IMR-90 (cell line): ENCODE data around the gene GNRH2. TPM values are rescaled to one million over a fixed set of nuclear protein-coding genes. Genes with fewer than 3 reads are reported as not detected.
A peak's percentile ranks its signal among the peaks of the same experiment; 100 is the strongest.

Experiments used
- ATAC-seq: fragments of 200-7000 bp; cut with Tn5 transposase; 2 replicates; pipeline ENCODE4 v1.9.1; 2020; ENCODE audit warnings: low read depth, mild to moderate bottlenecking, moderate library complexity
- Bru-seq: library from RNA; stranded (reverse); fragments of 400-500 nt; gene quantifications from one replicate; lab custom pipeline; 2021; lab: Mats Ljungman, UMichigan
- BruChase-seq, 2 experiments: library from RNA; stranded (reverse); fragments of 400-500 nt; gene quantifications; one replicate each; lab custom pipeline; 2021; lab: Mats Ljungman, UMichigan
- BruUV-seq: library from RNA; stranded (reverse); fragments of 400-500 nt; replicated peaks from 2 replicates; lab custom pipeline; 2021; lab: Mats Ljungman, UMichigan
- CTCF ChIA-PET: fragments of 300-600 bp; formaldehyde crosslinking; extraction: SDS; loops from one replicate; lab custom pipeline; 2021; ENCODE audit warnings: antibody characterized with exemption; lab: Yijun Ruan, JAX
- POLR2A ChIA-PET: fragments of 300-600 bp; sonication (Branson Sonifier 250); formaldehyde crosslinking; loops from one replicate; lab custom pipeline; 2022; ENCODE audit warnings: antibody characterized with exemption; ENCODE audit not compliant: unreplicated experiment; lab: Charles Lee
- DNase-seq: peaks from one replicate; pipeline ENCODE4 v3.0.0; 2013
- H2AFZ ChIP-seq: replicated peaks from 2 replicates; pipeline ENCODE3; 2013; ENCODE audit warnings: low read length, mild to moderate bottlenecking; ENCODE audit not compliant: poor library complexity
- H2AK5ac ChIP-seq: 2 replicates; pipeline ENCODE4 v1.6.1; 2013; ENCODE audit warnings: low read depth, low read length, inconsistent platforms
- H2AK9ac ChIP-seq: replicated peaks from 2 replicates; pipeline ENCODE3; 2013; ENCODE audit warnings: mild to moderate bottlenecking, low read depth, low read length, moderate library complexity; ENCODE audit not compliant: poor library complexity
- H2BK120ac ChIP-seq: 2 replicates; pipeline ENCODE4 v1.6.1; 2013; ENCODE audit warnings: low read depth, low read length, inconsistent platforms
- H2BK15ac ChIP-seq: 3 replicates; pipeline ENCODE4 v1.6.1; 2013; ENCODE audit warnings: low read depth, low read length, inconsistent platforms
- H2BK20ac ChIP-seq: 2 replicates; pipeline ENCODE4 v1.6.1; 2013; ENCODE audit warnings: low read depth, mild to moderate bottlenecking, inconsistent platforms, low read length, moderate library complexity
- H2BK5ac ChIP-seq: 2 replicates; pipeline ENCODE4 v1.6.1; 2013; ENCODE audit warnings: mild to moderate bottlenecking, low read depth, low read length, inconsistent platforms; ENCODE audit not compliant: poor library complexity, severe bottlenecking
- H3K14ac ChIP-seq: replicated peaks from 2 replicates; pipeline ENCODE4 v1.6.1; 2013; ENCODE audit warnings: low read depth, low read length, inconsistent platforms
- H3K18ac ChIP-seq: 2 replicates; pipeline ENCODE4 v1.6.1; 2013; ENCODE audit warnings: low read depth, low read length, control low read depth
- H3K23ac ChIP-seq: 2 replicates; pipeline ENCODE4 v1.6.1; 2013; ENCODE audit warnings: low read depth, low read length, inconsistent platforms
- H3K27ac ChIP-seq: 2 replicates; pipeline ENCODE4 v1.5.1; 2013; ENCODE audit warnings: mild to moderate bottlenecking, control low read depth, low read length; ENCODE audit not compliant: insufficient read depth
- H3K27me3 ChIP-seq: 2 replicates; pipeline ENCODE4 v1.6.1; 2013; ENCODE audit warnings: low read length; ENCODE audit not compliant: control insufficient read depth, insufficient read depth
- H3K36me3 ChIP-seq: 2 replicates; pipeline ENCODE4 v1.6.1; 2013; ENCODE audit warnings: low read length, mixed read lengths; ENCODE audit not compliant: control insufficient read depth, insufficient read depth
- H3K4ac ChIP-seq: 2 replicates; pipeline ENCODE4 v1.6.1; 2013; ENCODE audit warnings: low read depth, low read length, inconsistent platforms
- H3K4me1 ChIP-seq: 2 replicates; pipeline ENCODE4 v1.6.1; 2013; ENCODE audit warnings: low read length, mixed read lengths; ENCODE audit not compliant: control insufficient read depth, insufficient read depth
- H3K4me2 ChIP-seq: 2 replicates; pipeline ENCODE4 v1.6.1; 2013; ENCODE audit warnings: low read depth, mild to moderate bottlenecking, control low read depth, low read length, moderate library complexity
- H3K4me3 ChIP-seq: 2 replicates; pipeline ENCODE4 v1.5.1; 2013; ENCODE audit warnings: low read depth, mild to moderate bottlenecking, control low read depth, low read length, moderate library complexity; ENCODE audit not compliant: insufficient read depth
- H3K56ac ChIP-seq: 2 replicates; pipeline ENCODE4 v1.6.1; 2013; ENCODE audit warnings: low read length, inconsistent platforms; ENCODE audit not compliant: insufficient read depth; ENCODE audit errors: extremely low read depth
- H3K79me1 ChIP-seq, 2 experiments: 2 replicates each; pipeline ENCODE4 v1.6.1; 2013; ENCODE audit warnings: low read length in 2 of 2, inconsistent platforms in 1 of 2, low read depth in 1 of 2
- H3K9ac ChIP-seq: 2 replicates; pipeline ENCODE4 v1.6.1; 2013; ENCODE audit warnings: low read depth, low read length, control low read depth
- H3K9me1 ChIP-seq: 2 replicates; pipeline ENCODE4 v1.6.1; 2013; ENCODE audit warnings: low read length, inconsistent platforms; ENCODE audit not compliant: insufficient read depth
- H3K9me3 ChIP-seq: 2 replicates; pipeline ENCODE4 v1.6.1; 2013; ENCODE audit warnings: low read length; ENCODE audit not compliant: control insufficient read depth, insufficient read depth
- H4K20me1 ChIP-seq: 2 replicates; pipeline ENCODE4 v1.6.1; 2013; ENCODE audit warnings: low read length, inconsistent platforms; ENCODE audit not compliant: insufficient read depth
- H4K5ac ChIP-seq: 2 replicates; pipeline ENCODE4 v1.6.1; 2013; ENCODE audit warnings: mild to moderate bottlenecking, low read depth, low read length, control low read depth
- H4K8ac ChIP-seq, 2 experiments: 2 replicates each; pipeline ENCODE4 v1.6.1; 2013; ENCODE audit warnings: low read depth in 2 of 2, low read length in 2 of 2, control low read depth in 1 of 2, inconsistent platforms in 1 of 2
- H4K91ac ChIP-seq: 2 replicates; pipeline ENCODE4 v1.6.1; 2013; ENCODE audit warnings: low read depth, low read length, inconsistent platforms; ENCODE audit not compliant: insufficient read depth
- BHLHE40 ChIP-seq: fragments of 150-350 bp; IDR thresholded peaks from 2 replicates; pipeline ENCODE4 v1.6.1; 2016; ENCODE audit warnings: mild to moderate bottlenecking, low read depth, low read length
- CEBPB ChIP-seq: IDR thresholded peaks from 2 replicates; pipeline ENCODE4 v1.6.1; 2012; ENCODE audit warnings: low read depth, low read length, improper control_type of control experiment
- CHD1 ChIP-seq: IDR thresholded peaks from 2 replicates; pipeline ENCODE4 v1.6.1; 2012; ENCODE audit warnings: low read depth, low read length, improper control_type of control experiment
- FOS ChIP-seq: fragments of 150-350 bp; IDR thresholded peaks from 2 replicates; pipeline ENCODE4 v1.6.1; 2016; ENCODE audit warnings: low read depth, low read length
- MAFK ChIP-seq: IDR thresholded peaks from 2 replicates; pipeline ENCODE4 v1.6.1; 2012; ENCODE audit warnings: low read depth, low read length, improper control_type of control experiment
- MXI1 ChIP-seq: IDR thresholded peaks from 2 replicates; pipeline ENCODE4 v1.6.1; 2012; ENCODE audit warnings: low read depth, mild to moderate bottlenecking, low read length, moderate library complexity, borderline replicate concordance
- NFE2L2 ChIP-seq: fragments of 150-350 bp; IDR thresholded peaks from 2 replicates; pipeline ENCODE4 v1.6.1; 2016; ENCODE audit warnings: low read depth, mild to moderate bottlenecking, low read length
- POLR2A ChIP-seq: IDR thresholded peaks from 2 replicates; pipeline ENCODE4 v1.6.1; 2012; ENCODE audit warnings: mild to moderate bottlenecking, low read depth, low read length
- RAD21 ChIP-seq: IDR thresholded peaks from 2 replicates; pipeline ENCODE4 v1.6.1; 2012; ENCODE audit warnings: low read length, improper control_type of control experiment
- RCOR1 ChIP-seq: IDR thresholded peaks from 2 replicates; pipeline ENCODE4 v1.6.1; 2012; ENCODE audit warnings: mild to moderate bottlenecking, low read length, improper control_type of control experiment; ENCODE audit not compliant: insufficient replicate concordance
- RFX5 ChIP-seq: IDR thresholded peaks from 2 replicates; pipeline ENCODE4 v1.8.0; 2012; ENCODE audit warnings: low read depth, mild to moderate bottlenecking, low read length, moderate library complexity
- SMC3 ChIP-seq: fragments of 150-350 bp; IDR thresholded peaks from 2 replicates; pipeline ENCODE4 v1.6.1; 2016; ENCODE audit warnings: low read depth, mild to moderate bottlenecking, antibody characterized with exemption, low read length, moderate library complexity
- WGBS, 2 experiments: methylation state at CpG; one replicate each; pipeline versions ENCODE4 v1.1.5 to v1.1.7; 2013; ENCODE audit warnings: missing lambda C conversion rate in 2 of 2; ENCODE audit not compliant: insufficient read length in 1 of 2; ENCODE audit errors: extremely low coverage in 2 of 2; 5-methylcytosine and 5-hydroxymethylcytosine counted together
- dilution Hi-C: fragments of 300-500 bp; cut with HindIII; formaldehyde crosslinking; loops from one replicate; pipeline ENCODE4 v1.14.3; 2018; ENCODE audit warnings: low sequenced_read_pairs; ENCODE audit not compliant: unreplicated experiment
- in situ Hi-C: fragments of 300-500 bp; cut with MboI; formaldehyde crosslinking; loops from 3 replicates; pipeline ENCODE4 v1.14.3; 2019; ENCODE audit warnings: low sequenced_read_pairs, inconsistent platforms, mixed read lengths
- intact Hi-C: fragments of 100-400 bp; cut with micrococcal nuclease; formaldehyde crosslinking; loops from 2 replicates; pipeline ENCODE4 v1.10.0; 2022
- long read RNA-seq: library from polyadenylated mRNA; unstranded; transcript quantifications from one replicate; pipeline ENCODE4 v2.0.0, GENCODE V29; 2021; ENCODE audit not compliant: unreplicated experiment
- polyA plus RNA-seq, 3 experiments: library from polyadenylated mRNA; depleted of rRNA; stranded (reverse); fragments of >200 nt; gene quantifications; 2 replicates each; pipeline ENCODE4 v1.2.3, GENCODE V29; 2012; ENCODE audit warnings: low replicate concordance in 1 of 3
- total RNA-seq: library from RNA; depleted of rRNA; stranded (reverse); fragments of >200 nt; gene quantifications from 2 replicates; pipeline ENCODE4 v1.2.3, GENCODE V29; 2012; rRNA removed
- TF ChIP-seq, protein P1 (sequence below): fragments of 150-350 bp; IDR thresholded peaks from 2 replicates; pipeline ENCODE4 v1.6.1; 2016; ENCODE audit warnings: low read depth, mild to moderate bottlenecking, low read length, moderate library complexity, borderline replicate concordance
- TF ChIP-seq, protein P2 (sequence below): fragments of 150-350 bp; IDR thresholded peaks from 2 replicates; pipeline ENCODE4 v1.6.1; 2017; ENCODE audit warnings: mild to moderate bottlenecking, antibody characterized with exemption, low read length, low read depth
- TF ChIP-seq, protein P3 (sequence below): conservative IDR thresholded peaks from 2 replicates; pipeline ENCODE4 v1.5.1; 2012; ENCODE audit warnings: mild to moderate bottlenecking, low read depth, low read length, improper control_type of control experiment

GNRH2 gene, protein sequence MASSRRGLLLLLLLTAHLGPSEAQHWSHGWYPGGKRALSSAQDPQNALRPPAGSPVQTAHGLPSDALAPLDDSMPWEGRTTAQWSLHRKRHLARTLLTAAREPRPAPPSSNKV
- total RNA-seq = 0.18 and 0.28 TPM in 2 replicates
- polyA plus RNA-seq (2012; rRNA removed) = 0.16 and 0.21 TPM in 2 replicates
- not detected in 2 replicates for polyA plus RNA-seq (2012; cell fraction: cytosol; rRNA removed)
- polyA plus RNA-seq (2012; cell fraction: nucleus; rRNA removed; ENCODE audit: low replicate concordance) = 1.7 and 3.5 TPM in 2 replicates
- Bru-seq, nascent RNA = percentile 49 among the genes with signal in this experiment
- BruChase-seq, experiment 1, labeled RNA remaining after a 6-hour chase = percentile 48 among the genes with signal in this experiment
- percentile 39 among the genes with signal in this experiment for BruChase-seq, experiment 2, labeled RNA remaining after a 2-hour chase
- long read RNA-seq = 0 reads

DNA sequence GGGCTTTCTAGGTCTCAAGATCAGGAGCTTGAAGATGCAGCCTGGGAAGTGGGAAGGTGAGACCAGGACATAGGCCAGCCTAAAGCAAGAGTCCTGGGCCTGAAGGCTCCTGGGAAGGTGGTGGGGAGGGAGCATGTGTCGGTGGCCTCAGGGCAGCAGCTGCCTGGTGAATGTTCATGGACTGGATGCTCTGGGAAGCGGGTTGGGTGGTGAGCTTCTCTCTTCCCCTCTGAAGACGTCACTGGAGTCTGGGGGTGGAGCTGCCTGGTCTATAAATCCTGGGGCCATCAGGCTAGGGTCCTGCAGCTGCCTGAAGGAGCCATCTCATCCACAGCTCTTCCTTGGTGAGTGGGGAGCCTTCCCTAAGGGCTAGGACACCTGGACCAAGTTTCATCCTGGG lies at the start of gene GNRH2:
Gene GNRH2 (plus strand): TSS at position 301 of the 400 bp plus-strand sequence. CDS start 793 bp downstream, outside the sequence.
- no peaks in the 10 kb centered on the region for H3K27me3 ChIP-seq
- no peak within 1 kb of the TSS for H2BK5ac ChIP-seq
- H2BK20ac ChIP-seq = no peak within 1 kb of the TSS
- no peak within 1 kb of the TSS for H3K18ac ChIP-seq
- no peaks in the 10 kb centered on the region for H3K9me3 ChIP-seq
- peaks cover 24% of the 10 kb centered on the region for H3K9me1 ChIP-seq
- ChIA-PET CTCF (interaction anchor here (0.6 kb wide), 1 partner anchor 34 kb away, joined by 3 read pairs; no protein-coding TSS in a partner anchor), POLR2A (no interaction called here)
- ATAC-seq (no peak), DNase-seq (no peak)
- H4K91ac ChIP-seq = no peak within 1 kb of the TSS
- 86% methylated on average over 2 of the region's 3 CpGs; no CpG with 5 or more reads in 1 of the 2 experiments for WGBS, 2 experiments
- in situ Hi-C loops (no loop called here), dilution Hi-C loops (no loop called here), intact Hi-C loops (no loop called here)
- H2BK15ac ChIP-seq = no peak within 1 kb of the TSS
- no peak within 1 kb of the TSS for H3K27ac ChIP-seq
- H3K4ac ChIP-seq = no peak within 1 kb of the TSS
- H4K8ac ChIP-seq = no peak within 1 kb of the TSS
- no peak within 1 kb of the TSS for H3K9ac ChIP-seq
- H4K20me1 ChIP-seq = peaks cover 8% of the 10 kb centered on the region
- H4K5ac ChIP-seq = no peak within 1 kb of the TSS
- H3K14ac ChIP-seq = no peak within 1 kb of the TSS
- no peak within 1 kb of the TSS for H2BK120ac ChIP-seq
- no peak within 1 kb of the TSS for H3K4me2 ChIP-seq
- peak within 1 kb of the TSS; percentile 95 for H2AK9ac ChIP-seq
- H2AK5ac ChIP-seq = no peak within 1 kb of the TSS
- H3K79me1 ChIP-seq = peaks cover 10 to 19% of the 10 kb centered on the region in 2 experiments
- no peak within 1 kb of the TSS for H3K56ac ChIP-seq
- peaks cover 27% of the 10 kb centered on the region for H3K36me3 ChIP-seq
- H3K4me1 ChIP-seq = peaks cover 13% of the 10 kb centered on the region
- no peak within 1 kb of the TSS for H2AFZ ChIP-seq
- BruUV-seq = no TSS peak
- H3K4me3 ChIP-seq = no peak within 1 kb of the TSS
- no peak within 1 kb of the TSS for H3K23ac ChIP-seq
- TF ChIP-seq POLR2A (no peak), SMC3 (no peak), CEBPB (no peak), RCOR1 (no peak), BHLHE40 (no peak), NFE2L2 (no peak), RAD21 (no peak), MAFK (no peak), RFX5 (no peak), MXI1 (no peak), CHD1 (no peak), FOS (no peak)
- TF ChIP-seq, protein P1, sequence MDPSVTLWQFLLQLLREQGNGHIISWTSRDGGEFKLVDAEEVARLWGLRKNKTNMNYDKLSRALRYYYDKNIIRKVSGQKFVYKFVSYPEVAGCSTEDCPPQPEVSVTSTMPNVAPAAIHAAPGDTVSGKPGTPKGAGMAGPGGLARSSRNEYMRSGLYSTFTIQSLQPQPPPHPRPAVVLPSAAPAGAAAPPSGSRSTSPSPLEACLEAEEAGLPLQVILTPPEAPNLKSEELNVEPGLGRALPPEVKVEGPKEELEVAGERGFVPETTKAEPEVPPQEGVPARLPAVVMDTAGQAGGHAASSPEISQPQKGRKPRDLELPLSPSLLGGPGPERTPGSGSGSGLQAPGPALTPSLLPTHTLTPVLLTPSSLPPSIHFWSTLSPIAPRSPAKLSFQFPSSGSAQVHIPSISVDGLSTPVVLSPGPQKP = no peak
- TF ChIP-seq, protein P2, sequence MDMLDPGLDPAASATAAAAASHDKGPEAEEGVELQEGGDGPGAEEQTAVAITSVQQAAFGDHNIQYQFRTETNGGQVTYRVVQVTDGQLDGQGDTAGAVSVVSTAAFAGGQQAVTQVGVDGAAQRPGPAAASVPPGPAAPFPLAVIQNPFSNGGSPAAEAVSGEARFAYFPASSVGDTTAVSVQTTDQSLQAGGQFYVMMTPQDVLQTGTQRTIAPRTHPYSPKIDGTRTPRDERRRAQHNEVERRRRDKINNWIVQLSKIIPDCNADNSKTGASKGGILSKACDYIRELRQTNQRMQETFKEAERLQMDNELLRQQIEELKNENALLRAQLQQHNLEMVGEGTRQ = no peak
- TF ChIP-seq, protein P3, sequence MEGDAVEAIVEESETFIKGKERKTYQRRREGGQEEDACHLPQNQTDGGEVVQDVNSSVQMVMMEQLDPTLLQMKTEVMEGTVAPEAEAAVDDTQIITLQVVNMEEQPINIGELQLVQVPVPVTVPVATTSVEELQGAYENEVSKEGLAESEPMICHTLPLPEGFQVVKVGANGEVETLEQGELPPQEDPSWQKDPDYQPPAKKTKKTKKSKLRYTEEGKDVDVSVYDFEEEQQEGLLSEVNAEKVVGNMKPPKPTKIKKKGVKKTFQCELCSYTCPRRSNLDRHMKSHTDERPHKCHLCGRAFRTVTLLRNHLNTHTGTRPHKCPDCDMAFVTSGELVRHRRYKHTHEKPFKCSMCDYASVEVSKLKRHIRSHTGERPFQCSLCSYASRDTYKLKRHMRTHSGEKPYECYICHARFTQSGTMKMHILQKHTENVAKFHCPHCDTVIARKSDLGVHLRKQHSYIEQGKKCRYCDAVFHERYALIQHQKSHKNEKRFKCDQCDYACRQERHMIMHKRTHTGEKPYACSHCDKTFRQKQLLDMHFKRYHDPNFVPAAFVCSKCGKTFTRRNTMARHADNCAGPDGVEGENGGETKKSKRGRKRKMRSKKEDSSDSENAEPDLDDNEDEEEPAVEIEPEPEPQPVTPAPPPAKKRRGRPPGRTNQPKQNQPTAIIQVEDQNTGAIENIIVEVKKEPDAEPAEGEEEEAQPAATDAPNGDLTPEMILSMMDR = no peak
